ENCODE measurements around the gene PCDHB5.
"Not testable (repeated sequence)": the region's sequence is repeated elsewhere in the genome, so short reads cannot be mapped to it uniquely, and the experiment has no call there.

The PCDHB5 gene

GRCh38 chr5:141172381-141173204, 37.6 kb downstream of the PCDHB5 start, which contains the start of gene PCDHB7:
Gene PCDHB7, plus strand, starts transcription at chr5:141172644. Its CDS starts 192 bp downstream, at chr5:141172836.
- no peak within 1 kb of the TSS for H3K4me3 ChIP-seq (ENCODE audit: low read depth, low read length)
- TF ChIP-seq CTCF (IDR thresholded peaks at IDR 0.05; ENCODE audit: control insufficient read depth, extremely low read depth, insufficient read depth): peak; percentile 79
- no peak for DNase-seq (ENCODE audit: low read depth)

- DNase-seq (ENCODE audit: low read depth); H3K4me3 ChIP-seq (ENCODE audit: low read depth, low read length): not testable (repeated sequence)
Measured at GRCh38 chr5:141174291-141175104, 39.5 kb downstream of the PCDHB5 start.

GRCh38 chr5:141175933-141176332, 40.9 kb downstream of the PCDHB5 start:
- DNase-seq (ENCODE audit: low read depth): no peak
- no peak overlapping the region for H3K4me3 ChIP-seq (ENCODE audit: low read depth, low read length)
- no peak for TF ChIP-seq CTCF (IDR thresholded peaks at IDR 0.05; ENCODE audit: control insufficient read depth, extremely low read depth, insufficient read depth)

GRCh38 chr5:141177577-141178191, 42.7 kb downstream of the PCDHB5 start, which contains the start of gene PCDHB8:
Gene PCDHB8, plus strand, starts transcription at chr5:141177790. Its CDS starts 245 bp downstream, at chr5:141178035.
- peak; percentile 43 for TF ChIP-seq CTCF (IDR thresholded peaks at IDR 0.05; ENCODE audit: control insufficient read depth, extremely low read depth, insufficient read depth)
- peak within 1 kb of the TSS; percentile 6; the same call in 1 of the 2 replicates for H3K4me3 ChIP-seq (ENCODE audit: low read depth, low read length)
- DNase-seq (ENCODE audit: low read depth): not testable (repeated sequence)

GRCh38 chr5:141179371-141179770, 44.4 kb downstream of the PCDHB5 start:
- not testable (repeated sequence) for H3K4me3 ChIP-seq (ENCODE audit: low read depth, low read length); DNase-seq (ENCODE audit: low read depth)

GRCh38 chr5:141179876-141180275, 44.9 kb downstream of the PCDHB5 start:
- DNase-seq (ENCODE audit: low read depth); H3K4me3 ChIP-seq (ENCODE audit: low read depth, low read length): not testable (repeated sequence)

GRCh38 chr5:141180313-141180712, 45.3 kb downstream of the PCDHB5 start:
- no peak for DNase-seq (ENCODE audit: low read depth)
- no peak for TF ChIP-seq CTCF (IDR thresholded peaks at IDR 0.05; ENCODE audit: control insufficient read depth, extremely low read depth, insufficient read depth)

GRCh38 chr5:141182248-141182647, 47.2 kb downstream of the PCDHB5 start, which contains the start of gene PCDHB16:
Gene PCDHB16, plus strand, starts transcription at chr5:141182387. Its CDS starts 173 bp downstream, at chr5:141182560.
- no peak within 1 kb of the TSS; the same call in 1 of the 2 replicates for H3K4me3 ChIP-seq (ENCODE audit: low read depth, low read length)
- no peak for DNase-seq (ENCODE audit: low read depth)
- TF ChIP-seq CTCF (IDR thresholded peaks at IDR 0.05; ENCODE audit: control insufficient read depth, extremely low read depth, insufficient read depth): peak; percentile 59

More at GRCh38 chr5:141180313-141180712, 45.3 kb downstream of the PCDHB5 start:
- no peak overlapping the region for H3K4me3 ChIP-seq (ENCODE audit: low read depth, low read length)

- not testable (repeated sequence) for H3K4me3 ChIP-seq (ENCODE audit: low read depth, low read length); DNase-seq (ENCODE audit: low read depth)
Measured at GRCh38 chr5:141184117-141184855, 49.3 kb downstream of the PCDHB5 start.

Data from LNCaP clone FGC (cell line).